ENCODE data around the gene KCNN3. TPM values are rescaled to one million over a fixed set of nuclear protein-coding genes. Genes with fewer than 3 reads are reported as not detected.

KCNN3 gene
- total and polyA plus RNA-seq, 2 of the 8 experiments (the other 6 are each of a cell fraction or from before 2014, with no cell fraction given) = 2.8 to 3.7 TPM

GRCh38 chr1:154867064-154867825, 2.8 kb downstream of the KCNN3 start:
- H3K4me2 ChIP-seq (ENCODE audit: insufficient read depth in 1 of 2, low read depth in 2 of 2, low read length in 2 of 2) = peak overlapping the region; percentile 49 to 82
- no peak overlapping the region for H4K8ac ChIP-seq (ENCODE audit: extremely low read depth, insufficient read depth, low read length)
- H3K14ac ChIP-seq (ENCODE audit: insufficient read length) = no peak overlapping the region
- H2BK5ac ChIP-seq (ENCODE audit: low read depth, low read length) = 0 out of 2 replicates have a peak overlapping the region, but pooled peaks have one; percentile 2
- H3K79me2 ChIP-seq (ENCODE audit: control insufficient read depth in 1 of 2, insufficient read depth in 2 of 2, low read length in 2 of 2) = no peaks in the 10 kb centered on the region
- peaks cover 13 to 59% (median 25%) of the 10 kb centered on the region in 4 experiments; a peak in 6 of 7 replicates for H3K4me1 ChIP-seq (replicated peaks in 1 of 4; ENCODE audit: control insufficient read depth in 3 of 4, insufficient read depth in 4 of 4, low read length in 3 of 4)
- H4K20me1 ChIP-seq (replicated peaks in 1 of 2; ENCODE audit: control insufficient read depth in 1 of 2, insufficient read depth in 2 of 2, low read length in 2 of 2) = no peaks in the 10 kb centered on the region
- H2BK120ac ChIP-seq (replicated peaks; ENCODE audit: low read depth, low read length) = no peak overlapping the region
- POLR2A ChIA-PET (ENCODE audit: partially characterized antibody) = interaction anchor here (0.9 to 3.6 kb wide), 7 partner anchors 8 to 294 kb away, joined by 3 to 15 read pairs (median 3); no protein-coding TSS in a partner anchor
- H2AK5ac ChIP-seq (ENCODE audit: low read depth, low read length) = no peak overlapping the region
- WGBS, 2 experiments (ENCODE audit: extremely low coverage in 1 of 2, insufficient coverage in 1 of 2, insufficient read length in 1 of 2, insufficient replicate concordance in 2 of 2, low coverage in 1 of 2, low lambda C conversion rate in 2 of 2, missing lambda C conversion rate in 1 of 2) = 32% methylated on average over 23 of the region's 25 CpGs; no CpG with 5 or more reads in 1 of the 2 experiments
- H2BK15ac ChIP-seq (ENCODE audit: low read length) = no peak overlapping the region; the same call in 1 of the 2 replicates
- peak overlapping the region; percentile 25; the same call in 1 of the 2 replicates for H3K18ac ChIP-seq (ENCODE audit: extremely low read depth, low read length)
- no peak overlapping the region for H3K4ac ChIP-seq (replicated peaks; ENCODE audit: insufficient read length, low read depth, low read length)
- H4K91ac ChIP-seq (replicated peaks; ENCODE audit: insufficient read length, low read length) = no peak overlapping the region
- peak overlapping the region in 3 of 4 experiments; percentile 11 to 58 (median 26); a peak in 4 of 8 replicates for H3K4me3 ChIP-seq (ENCODE audit: extremely low read depth in 1 of 4, insufficient read depth in 2 of 4, low read depth in 3 of 4, low read length in 4 of 4)
- H3K9me3 ChIP-seq (ENCODE audit: insufficient read depth in 2 of 2, low read depth in 1 of 2, low read length in 1 of 2) = no peaks in the 10 kb centered on the region
- FAIRE-seq (no peak), DNase-seq (ENCODE audit: low read depth in 1 of 2, low spot score in 2 of 2) (no peak)
- no peak overlapping the region for H3K27ac ChIP-seq (ENCODE audit: low read depth, low read length)
- H3K36me3 ChIP-seq (ENCODE audit: control insufficient read depth in 2 of 4, insufficient read depth in 4 of 4, low read length in 3 of 4) = no peaks in the 10 kb centered on the region
- peaks cover 3% of the 10 kb centered on the region; the same call in 1 of the 2 replicates for H3K23me2 ChIP-seq (ENCODE audit: low read depth, low read length)
- TF ChIP-seq TCF12 (IDR thresholded peaks at IDR 0.05; ENCODE audit: low read depth, low read length) (no peak), CEBPB (IDR thresholded peaks at IDR 0.05; ENCODE audit: low read depth, low read length) (no peak), SIN3A (conservative IDR thresholded peaks at IDR 0.05 in 1 of 2, IDR thresholded peaks at IDR 0.05 in 1 of 2; ENCODE audit: low read depth in 1 of 2, low read length in 2 of 2) (0 out of 4 replicates have a peak, but pooled peaks of 1 of the 2 experiments have one; percentile 39), PHF8 (conservative IDR thresholded peaks at IDR 0.05; ENCODE audit: low read depth, low read length) (no peak), KDM4A (IDR thresholded peaks at IDR 0.05; ENCODE audit: low read depth, low read length, severe bottlenecking) (no peak), ZNF274 (IDR thresholded peaks at IDR 0.05; ENCODE audit: borderline replicate concordance, extremely low read depth, low read length) (no peak), GABPA (IDR thresholded peaks at IDR 0.05; ENCODE audit: borderline replicate concordance, insufficient read depth, low read length) (0 out of 2 replicates have a peak, but pooled peaks have one; percentile 10), RBBP5 (IDR thresholded peaks at IDR 0.05; ENCODE audit: borderline replicate concordance, low read depth, low read length) (no peak)
- no peak overlapping the region for H3K23ac ChIP-seq (ENCODE audit: insufficient read length)
- no peak overlapping the region for H2AFZ ChIP-seq (ENCODE audit: low read length)
- CTCF ChIA-PET (ENCODE audit: partially characterized antibody) = interaction anchor here (0.6 to 6.3 kb wide), 20 partner anchors 10 to 531 kb away, joined by 3 to 80 read pairs (median 5); no protein-coding TSS in a partner anchor
- H4K5ac ChIP-seq (ENCODE audit: insufficient read length, low read depth, low read length) = no peak overlapping the region
- H2BK20ac ChIP-seq (ENCODE audit: low read length) = no peak overlapping the region
- no peak overlapping the region for H2BK12ac ChIP-seq (ENCODE audit: low read depth, low read length)
- H3K79me1 ChIP-seq (ENCODE audit: low read depth, low read length) = no peaks in the 10 kb centered on the region
- no peak overlapping the region for H3K56ac ChIP-seq (replicated peaks; ENCODE audit: insufficient read length, low read depth, low read length)
- peaks cover 0 to 10% (median 7%) of the 10 kb centered on the region in 4 experiments; a peak in 3 of 7 replicates for H3K27me3 ChIP-seq (replicated peaks in 1 of 4; ENCODE audit: control insufficient read depth in 3 of 4, extremely low read depth in 1 of 4, insufficient read depth in 3 of 4, low read length in 3 of 4)
- H3K9ac ChIP-seq (replicated peaks in 1 of 4; ENCODE audit: extremely low read depth in 1 of 4, low read depth in 3 of 4, low read length in 3 of 4) = no peak overlapping the region; a peak in 1 of 7 replicates
